Measurements from ENCODE around the gene MRPL44. TPM values are rescaled to one million over a fixed set of nuclear protein-coding genes. Genes with fewer than 3 reads are reported as not detected.
A peak's percentile ranks its signal among the peaks of the same experiment; 100 is the strongest.

Gene MRPL44
- total RNA-seq, 3 donors from 2014 or later: 23.8 to 31.9 (median 27.6) TPM

DNA sequence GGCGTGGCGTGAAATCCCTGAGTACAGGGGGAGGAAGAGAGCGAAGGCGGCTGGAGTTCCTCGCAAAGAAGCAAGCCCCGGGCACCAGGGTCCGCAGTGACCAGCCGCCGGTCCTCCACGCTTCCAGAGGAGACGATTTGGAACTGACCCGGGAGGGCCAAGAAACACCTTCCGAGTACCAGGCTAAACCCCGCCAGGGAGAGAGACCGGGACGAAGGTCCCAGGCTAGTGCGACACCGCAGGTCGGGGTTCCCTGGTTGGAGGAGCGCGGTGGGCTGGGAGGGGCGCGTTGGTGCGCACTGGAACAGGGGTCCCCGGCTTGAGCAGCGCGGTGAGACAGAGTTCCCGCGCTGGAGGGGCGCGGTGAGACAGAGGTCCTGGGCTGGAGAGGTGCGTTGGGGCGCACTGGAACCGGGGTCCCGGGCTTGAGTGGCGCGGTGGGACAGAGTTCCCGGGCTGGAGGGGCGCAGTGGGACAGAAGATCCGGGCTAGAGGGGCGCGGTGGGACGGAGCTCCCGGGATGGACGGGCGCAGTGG, 13.0 kb upstream of the MRPL44 start:
- Histone ChIP-seq H3K36me3 (ENCODE audit: low read depth) (no peaks in the 10 kb centered on the region), H3K4me3 (peak overlapping the region; percentile 99), H3K4me1 (ENCODE audit: low read depth) (peaks cover 23% of the 10 kb centered on the region), H3K9me3 (no peaks in the 10 kb centered on the region)
- ATAC-seq: peak; percentile 39
- DNase-seq: peak; percentile 54 to 72 (median 71)
- TF ChIP-seq, protein P1, sequence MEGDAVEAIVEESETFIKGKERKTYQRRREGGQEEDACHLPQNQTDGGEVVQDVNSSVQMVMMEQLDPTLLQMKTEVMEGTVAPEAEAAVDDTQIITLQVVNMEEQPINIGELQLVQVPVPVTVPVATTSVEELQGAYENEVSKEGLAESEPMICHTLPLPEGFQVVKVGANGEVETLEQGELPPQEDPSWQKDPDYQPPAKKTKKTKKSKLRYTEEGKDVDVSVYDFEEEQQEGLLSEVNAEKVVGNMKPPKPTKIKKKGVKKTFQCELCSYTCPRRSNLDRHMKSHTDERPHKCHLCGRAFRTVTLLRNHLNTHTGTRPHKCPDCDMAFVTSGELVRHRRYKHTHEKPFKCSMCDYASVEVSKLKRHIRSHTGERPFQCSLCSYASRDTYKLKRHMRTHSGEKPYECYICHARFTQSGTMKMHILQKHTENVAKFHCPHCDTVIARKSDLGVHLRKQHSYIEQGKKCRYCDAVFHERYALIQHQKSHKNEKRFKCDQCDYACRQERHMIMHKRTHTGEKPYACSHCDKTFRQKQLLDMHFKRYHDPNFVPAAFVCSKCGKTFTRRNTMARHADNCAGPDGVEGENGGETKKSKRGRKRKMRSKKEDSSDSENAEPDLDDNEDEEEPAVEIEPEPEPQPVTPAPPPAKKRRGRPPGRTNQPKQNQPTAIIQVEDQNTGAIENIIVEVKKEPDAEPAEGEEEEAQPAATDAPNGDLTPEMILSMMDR (IDR thresholded peaks at IDR 0.05): no peak
- intact Hi-C loops (cut with DNase I, micrococcal nuclease): no loop called here

DNA sequence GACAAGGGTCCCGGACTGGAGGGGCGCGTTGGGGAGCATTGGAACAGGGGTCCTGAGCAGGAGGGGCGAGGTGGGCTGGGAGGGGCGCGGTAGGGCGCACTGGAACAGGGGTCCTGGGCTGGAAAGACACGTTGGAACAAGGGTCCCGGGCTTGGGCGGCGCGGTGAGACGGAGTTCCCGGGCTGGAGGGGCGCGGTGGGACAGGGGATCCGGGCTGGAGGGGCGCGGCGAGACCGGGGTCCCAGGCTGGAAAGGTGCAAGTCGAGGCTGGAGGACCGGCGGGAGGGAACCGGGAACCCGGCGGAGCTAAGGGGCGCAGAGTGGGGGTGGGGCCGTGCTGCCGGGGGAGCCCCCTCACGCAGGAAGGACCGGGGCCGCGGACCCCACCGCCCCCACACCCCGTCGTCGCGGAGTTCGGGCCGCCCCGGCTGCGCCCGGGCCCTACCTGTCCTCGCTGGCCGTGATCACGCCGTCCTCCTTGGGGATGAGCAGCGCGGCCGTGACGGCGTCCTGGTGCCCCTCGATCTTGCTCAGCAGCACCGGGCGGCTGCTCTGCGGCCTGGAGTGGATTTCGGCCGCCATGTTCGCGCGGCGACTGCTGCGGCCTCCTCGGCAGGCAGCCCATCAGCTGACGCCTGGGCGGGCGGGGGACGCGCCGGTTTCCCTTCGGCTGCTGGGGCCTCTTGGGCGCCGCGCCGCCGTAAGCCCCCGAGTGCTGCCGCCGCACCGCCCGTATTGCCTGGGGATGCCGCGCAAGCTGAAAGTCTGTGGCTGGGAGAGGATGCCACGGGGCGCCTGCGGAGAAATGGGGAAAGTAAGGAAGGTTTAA, 12.3 kb upstream of the MRPL44 start, which contains the start of gene WDFY1:
Gene WDFY1 (minus strand): TSS at position 633 of the 829 bp plus-strand sequence. CDS start 51 bp downstream, at position 582.
- ATAC-seq: peak; percentile 89
- peak; percentile 89 to 93 (median 93) for DNase-seq
- Histone ChIP-seq H3K36me3 (ENCODE audit: low read depth) (no peaks in the 10 kb centered on the region), H3K4me3 (peak within 1 kb of the TSS; percentile 99), H3K9me3 (no peaks in the 10 kb centered on the region), H3K4me1 (ENCODE audit: low read depth) (peaks cover 24% of the 10 kb centered on the region)
- intact Hi-C loops (cut with DNase I, micrococcal nuclease): no loop called here
- TF ChIP-seq, protein P1 (IDR thresholded peaks at IDR 0.05): no peak

DNA sequence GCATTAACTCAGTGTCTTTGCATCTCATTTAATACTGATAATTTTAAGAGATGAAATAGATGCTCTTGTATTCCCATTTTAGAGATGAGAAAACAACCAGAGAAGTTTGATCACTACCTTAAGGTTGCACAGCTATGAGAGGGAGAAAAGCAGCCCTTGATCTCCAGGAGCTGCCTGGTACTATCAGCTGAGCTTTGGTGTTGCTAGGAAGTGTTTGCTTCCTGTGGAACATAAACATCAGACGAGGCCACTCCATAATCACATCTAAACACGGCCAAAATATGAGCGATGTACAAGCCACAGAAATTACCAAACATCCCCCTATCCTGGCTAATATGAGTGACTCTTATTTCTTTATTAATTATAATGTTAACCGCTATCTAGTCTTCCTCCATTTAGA, 11.5 kb upstream of the MRPL44 start:
- TF ChIP-seq, protein P1 (IDR thresholded peaks at IDR 0.05): no peak
- no peak for DNase-seq
- intact Hi-C loops (cut with DNase I, micrococcal nuclease): no loop called here

DNA sequence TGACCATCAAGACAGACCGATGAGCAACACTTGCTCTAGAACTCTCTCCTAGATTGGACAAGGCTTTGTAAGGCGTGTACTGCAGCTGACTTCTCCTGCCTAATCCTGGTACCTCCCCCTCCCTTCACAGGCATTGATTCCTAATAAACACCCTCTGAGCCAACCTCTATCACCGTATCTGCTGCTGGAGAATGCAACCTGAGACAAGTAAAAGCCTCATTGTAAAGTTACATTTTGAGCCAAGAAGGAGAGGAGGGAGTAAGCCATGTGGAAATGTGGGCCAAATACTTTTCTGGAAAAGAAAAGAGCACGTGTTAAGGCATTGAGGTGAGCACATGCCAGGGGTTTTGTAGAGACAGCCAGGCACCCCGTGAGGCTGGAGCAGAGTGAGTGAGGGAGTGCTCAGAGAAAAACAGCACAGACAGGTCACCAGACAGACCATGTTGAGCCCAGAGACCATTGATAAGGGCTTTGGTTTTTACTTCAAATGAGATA, 9.5 kb upstream of the MRPL44 start:
- no peak for DNase-seq
- peaks cover 26% of the 10 kb centered on the region for H3K4me1 ChIP-seq (ENCODE audit: low read depth)
- H3K4me3 ChIP-seq: no peak overlapping the region
- TF ChIP-seq, protein P1 (IDR thresholded peaks at IDR 0.05): no peak
- H3K9me3 ChIP-seq: no peaks in the 10 kb centered on the region
- intact Hi-C loops (cut with DNase I, micrococcal nuclease): no loop called here
- H3K36me3 ChIP-seq (ENCODE audit: low read depth): no peaks in the 10 kb centered on the region
- no peak for ATAC-seq

More for the DNA sequence above, 11.5 kb upstream of the MRPL44 start:
- Histone ChIP-seq H3K4me3 (no peak overlapping the region), H3K9me3 (no peaks in the 10 kb centered on the region), H3K36me3 (ENCODE audit: low read depth) (no peaks in the 10 kb centered on the region), H3K4me1 (ENCODE audit: low read depth) (peaks cover 32% of the 10 kb centered on the region)
- no peak for ATAC-seq

DNA sequence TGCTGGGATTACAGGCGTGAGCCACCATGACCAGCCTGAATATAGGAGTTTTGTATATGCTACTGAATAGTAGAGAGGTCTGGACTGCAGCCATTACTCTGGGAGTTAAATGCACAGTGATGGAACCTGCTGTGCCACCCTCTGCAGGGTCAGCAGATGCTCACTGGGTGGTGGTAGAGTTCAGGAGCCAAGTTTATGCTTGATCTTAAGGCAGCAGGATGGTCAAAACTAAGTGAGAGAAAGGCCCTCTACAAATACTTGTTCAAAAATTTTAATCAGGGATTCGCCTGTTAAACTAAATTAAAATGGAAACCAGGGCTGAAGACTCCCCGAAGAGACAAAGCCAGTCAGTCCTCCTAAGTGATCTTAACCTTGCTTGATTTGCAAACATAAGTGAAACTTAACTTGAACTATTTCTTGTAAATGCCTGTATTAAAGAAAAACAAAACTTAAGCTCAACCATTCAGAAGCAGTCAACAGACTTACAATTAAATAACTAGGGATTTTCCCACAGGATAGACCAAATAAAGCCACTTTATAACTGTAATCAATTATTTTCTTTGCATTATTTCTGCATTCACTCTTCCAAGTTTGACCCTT, 7.9 kb upstream of the MRPL44 start:
- H3K4me3 ChIP-seq: no peak overlapping the region
- H3K9me3 ChIP-seq: no peaks in the 10 kb centered on the region
- ATAC-seq (no peak), DNase-seq (no peak)
- TF ChIP-seq, protein P1 (IDR thresholded peaks at IDR 0.05): no peak
- H3K36me3 ChIP-seq (ENCODE audit: low read depth): no peaks in the 10 kb centered on the region
- peaks cover 17% of the 10 kb centered on the region for H3K4me1 ChIP-seq (ENCODE audit: low read depth)
- intact Hi-C loops (cut with DNase I, micrococcal nuclease): no loop called here
